Esophagus squamous epithelium (tissue), 4 donors: ENCODE data around the gene KIZ.

ENCODE experiments used
- CTCF ChIP-seq, 6 experiments: fragments of 450-650 bp in 4 of 6; fragments of 200-600 bp in 2 of 6; sonication (generic) in 2 of 6; IDR thresholded peaks; one replicate each; pipeline ENCODE4 v1.5.1; 2016 to 2019; ENCODE audit warnings: antibody characterized with exemption in 6 of 6, mild to moderate bottlenecking in 4 of 6, moderate library complexity in 4 of 6
- POLR2A ChIP-seq, 4 donors: fragments of 450-650 bp; IDR thresholded peaks; one replicate each; pipeline ENCODE4 v1.6.1; 2017; ENCODE audit warnings: antibody characterized with exemption in 4 of 4, mild to moderate bottlenecking in 4 of 4, moderate library complexity in 3 of 4

GRCh38 chr20:21257192-21257591 lies 131.3 kb downstream of the KIZ start:
- no peak for TF ChIP-seq CTCF (IDR thresholded peaks at IDR 0.05)
- no peak for TF ChIP-seq POLR2A (IDR thresholded peaks at IDR 0.05)
